NOMO-1 treated with dmso at 0.1 percent for 144 hours (cell line): ENCODE data around the gene CLK2.
"Not testable (repeated sequence)": the region's sequence is repeated elsewhere in the genome, so short reads cannot be mapped to it uniquely, and the experiment has no call there.

Source experiments
- DNase-seq: peaks from one replicate; lab custom pipeline; 2025; ENCODE audit not compliant: unreplicated experiment; lab: John Stamatoyannopoulos, UW

The CLK2 gene

DNA sequence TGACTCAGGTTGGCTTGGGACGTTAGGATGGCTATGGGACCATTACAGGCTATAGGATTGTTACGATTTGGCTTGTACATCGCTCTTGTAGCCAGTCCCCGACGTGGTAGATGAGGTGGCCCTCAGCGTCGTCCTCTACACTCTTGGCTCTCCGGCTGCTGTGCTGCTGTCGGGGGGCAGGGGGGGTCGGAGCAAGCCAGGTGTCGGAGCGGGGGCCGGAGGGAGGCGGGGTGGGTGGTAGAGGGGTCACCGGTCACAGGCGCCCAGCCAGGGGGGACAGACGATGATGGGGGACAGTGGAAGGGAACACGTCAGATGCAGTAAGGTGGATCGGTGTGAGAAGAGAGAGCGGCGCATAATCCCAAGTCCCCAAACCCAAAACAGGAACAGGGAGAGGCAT, 4.7 kb downstream of the CLK2 start:
- DNase-seq, result no peak

GRCh38 chr1:155267373-155267772, 5.9 kb downstream of the CLK2 start:
- DNase-seq, result no peak

DNA sequence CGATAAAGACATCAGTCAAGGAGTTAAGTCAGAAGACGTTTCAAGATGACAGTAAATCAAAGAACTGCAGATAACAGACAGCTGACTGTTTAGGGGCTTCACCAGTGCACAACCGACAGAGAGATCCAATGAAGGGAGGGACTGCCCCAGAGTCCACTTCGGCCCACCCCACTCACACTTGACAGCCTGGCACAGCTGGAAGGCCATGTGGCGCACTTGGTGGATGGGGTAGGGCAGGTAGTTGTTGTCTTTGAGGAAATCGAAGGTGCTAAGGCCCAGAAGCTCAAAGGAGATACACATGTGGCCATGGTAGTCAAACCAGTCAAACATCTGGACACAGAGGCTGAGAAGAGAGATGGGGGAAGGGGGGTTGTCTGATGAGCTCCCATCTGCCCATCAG, 6.8 kb downstream of the CLK2 start:
- no peak for DNase-seq

DNA sequence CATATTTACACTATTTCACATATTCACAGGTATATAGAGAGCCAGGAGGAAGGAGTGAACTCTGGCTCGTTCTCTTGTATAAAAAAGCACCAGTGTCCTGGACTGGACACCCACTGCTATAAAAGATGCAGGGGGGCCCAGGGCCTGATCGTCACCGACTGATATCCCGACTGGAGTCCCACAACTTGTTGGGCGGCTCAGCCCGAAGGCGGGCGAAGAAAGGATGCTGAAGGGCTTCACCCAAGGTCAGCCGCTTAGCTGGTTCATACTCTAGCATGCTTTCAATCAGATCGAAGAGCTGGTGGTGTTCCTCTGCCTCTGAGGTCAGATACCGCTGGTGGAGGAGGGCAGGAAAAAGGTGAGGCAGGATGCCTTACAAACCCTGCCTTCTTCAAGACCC, 10.2 kb downstream of the CLK2 start:
- no peak for DNase-seq

GRCh38 chr1:155261852-155262673, 11.2 kb downstream of the CLK2 start, which contains the start of gene SCAMP3:
SCAMP3 (minus strand) TSS chr1:155262360; CDS start chr1:155262151, 209 bp downstream.
- DNase-seq, result peak; percentile 92

- DNase-seq, result no peak
Measured at GRCh38 chr1:155261493-155261851, 11.8 kb downstream of the CLK2 start.

DNA sequence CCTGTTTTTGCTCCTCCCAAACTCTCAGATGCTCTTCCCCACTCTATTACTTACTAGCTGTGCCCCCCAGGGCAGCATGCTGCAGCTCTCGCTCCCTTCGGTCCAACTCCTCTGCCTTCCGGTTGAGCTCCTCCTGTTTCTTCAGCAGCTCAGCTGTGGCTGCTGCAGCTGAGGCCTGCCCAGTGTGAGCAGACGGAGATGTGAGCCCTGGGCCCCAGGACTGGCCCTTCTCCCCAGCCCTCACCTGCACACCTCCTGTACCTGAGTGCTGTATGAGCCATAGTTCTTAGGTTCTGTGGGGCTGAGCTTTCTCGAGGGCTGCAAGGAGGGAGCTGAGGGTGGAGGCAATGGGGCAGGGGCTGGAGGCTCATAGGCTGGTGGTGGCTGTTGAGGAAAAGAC, 13.0 kb downstream of the CLK2 start:
- no peak for DNase-seq

- no peak for DNase-seq
Measured at GRCh38 chr1:155256058-155256852, 17.0 kb downstream of the CLK2 start.

DNA sequence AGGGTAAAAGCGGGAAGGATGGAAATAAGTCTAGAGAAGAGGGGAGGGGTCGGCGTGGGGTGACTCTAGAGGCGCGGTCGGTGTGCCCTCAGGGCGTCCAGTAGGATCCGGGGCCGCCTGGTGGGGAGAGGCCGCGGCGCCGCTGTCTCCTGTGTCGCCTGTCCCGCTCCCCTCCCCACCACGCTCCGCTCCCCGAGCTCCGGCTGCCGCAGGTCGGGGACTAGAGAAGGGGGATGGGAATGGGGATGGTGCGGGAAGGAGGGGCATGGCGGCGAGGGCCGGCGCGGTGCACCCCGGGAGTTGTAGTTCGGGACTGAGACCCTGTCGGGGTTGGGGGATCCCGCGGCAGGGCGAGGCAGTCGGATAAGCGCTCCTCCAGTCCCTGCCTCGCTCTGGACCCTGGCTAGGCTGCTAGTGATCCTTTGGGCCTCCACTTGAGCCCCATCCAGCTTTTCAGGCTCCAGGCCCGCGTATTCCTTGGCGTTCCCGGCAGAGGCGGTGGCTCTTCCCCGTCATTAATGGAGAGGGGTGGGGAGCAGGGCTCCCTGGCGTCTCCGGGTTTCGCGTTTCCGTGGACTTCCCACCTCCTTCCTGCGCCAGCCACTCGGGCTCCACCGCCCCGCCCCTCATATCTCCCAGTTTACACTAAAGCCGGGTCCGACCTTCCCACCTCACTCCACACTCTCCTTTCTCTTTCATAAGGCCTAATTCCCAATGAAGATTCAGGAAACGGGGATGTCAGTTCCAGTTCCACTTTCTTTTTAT, 17.9 kb downstream of the CLK2 start, which contains the start of gene ENTREP3:
ENTREP3 (minus strand) TSS at position 241 of the 765 bp plus-strand sequence. CDS start 606 bp downstream, outside the sequence.
- peak; percentile 51 for DNase-seq

DNA sequence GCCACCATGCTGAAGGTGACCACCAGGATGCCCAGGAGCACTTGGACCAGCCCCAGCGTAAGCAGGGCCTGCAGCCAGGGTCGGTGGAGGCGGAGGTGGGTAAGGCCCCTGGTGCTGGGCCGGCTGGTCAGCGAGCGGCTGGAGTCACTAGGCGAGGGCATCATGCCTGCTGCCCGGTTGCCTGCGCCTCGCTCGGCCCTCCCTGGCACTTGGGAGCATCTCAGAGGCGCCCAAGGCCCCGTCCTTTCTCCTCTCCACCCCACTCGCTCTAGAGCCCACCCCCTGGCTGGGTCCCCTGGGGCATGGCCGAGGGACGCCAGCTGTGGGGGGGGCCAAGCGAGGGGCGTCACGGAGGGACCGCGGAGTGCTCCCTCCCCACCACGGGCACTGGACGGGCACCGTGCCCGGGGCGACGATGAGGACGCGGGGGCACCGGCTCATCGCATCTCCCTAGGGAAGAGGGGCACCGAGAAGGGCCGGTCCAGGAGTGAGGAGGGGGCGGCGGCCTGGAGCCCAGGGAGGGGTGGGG, 18.5 kb downstream of the CLK2 start:
- DNase-seq, result no peak

GRCh38 chr1:155254228-155254713, 19.0 kb downstream of the CLK2 start:
- DNase-seq, result no peak

DNA sequence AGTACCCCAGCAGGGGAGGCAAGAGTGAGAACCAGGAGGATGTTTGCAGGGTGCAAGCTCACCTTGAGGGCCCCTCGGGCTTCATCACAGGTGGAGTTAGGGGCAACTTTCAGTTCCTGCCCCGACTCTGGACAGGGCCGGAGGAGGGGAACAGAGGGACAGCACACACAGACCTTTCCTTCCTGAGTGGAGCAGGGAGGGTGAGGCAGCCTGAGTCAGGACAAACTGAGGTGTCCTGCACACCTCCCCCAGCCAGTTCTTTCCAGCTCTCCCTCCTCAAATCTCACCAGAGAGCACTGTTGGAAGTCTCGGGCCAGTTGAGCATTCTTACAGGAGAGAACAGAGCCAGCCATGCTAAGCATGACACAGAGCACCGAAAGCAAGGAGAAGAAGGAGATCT, 19.5 kb downstream of the CLK2 start:
- no peak for DNase-seq

DNA sequence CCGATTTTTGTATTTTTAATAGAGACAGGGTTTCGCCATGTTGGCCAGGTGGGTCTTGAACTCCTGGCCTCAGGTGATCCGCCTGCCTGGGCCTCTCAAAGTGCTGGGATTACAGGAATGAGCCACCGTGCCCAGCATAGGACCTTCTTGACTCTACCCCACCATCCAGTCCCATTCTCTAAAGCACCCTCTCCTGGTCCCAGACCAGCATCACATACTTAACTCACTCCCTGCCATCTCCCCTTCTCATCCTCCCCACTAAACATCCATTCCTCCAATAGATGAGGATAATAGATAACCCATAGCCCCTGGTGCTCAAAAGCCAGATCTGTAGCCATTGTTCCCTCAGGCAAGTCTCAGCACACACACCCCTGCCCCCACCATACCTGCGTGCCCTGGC, 20.1 kb downstream of the CLK2 start:
- no peak for DNase-seq

- no peak for DNase-seq
Measured at GRCh38 chr1:155251566-155251965, 21.7 kb downstream of the CLK2 start.

DNA sequence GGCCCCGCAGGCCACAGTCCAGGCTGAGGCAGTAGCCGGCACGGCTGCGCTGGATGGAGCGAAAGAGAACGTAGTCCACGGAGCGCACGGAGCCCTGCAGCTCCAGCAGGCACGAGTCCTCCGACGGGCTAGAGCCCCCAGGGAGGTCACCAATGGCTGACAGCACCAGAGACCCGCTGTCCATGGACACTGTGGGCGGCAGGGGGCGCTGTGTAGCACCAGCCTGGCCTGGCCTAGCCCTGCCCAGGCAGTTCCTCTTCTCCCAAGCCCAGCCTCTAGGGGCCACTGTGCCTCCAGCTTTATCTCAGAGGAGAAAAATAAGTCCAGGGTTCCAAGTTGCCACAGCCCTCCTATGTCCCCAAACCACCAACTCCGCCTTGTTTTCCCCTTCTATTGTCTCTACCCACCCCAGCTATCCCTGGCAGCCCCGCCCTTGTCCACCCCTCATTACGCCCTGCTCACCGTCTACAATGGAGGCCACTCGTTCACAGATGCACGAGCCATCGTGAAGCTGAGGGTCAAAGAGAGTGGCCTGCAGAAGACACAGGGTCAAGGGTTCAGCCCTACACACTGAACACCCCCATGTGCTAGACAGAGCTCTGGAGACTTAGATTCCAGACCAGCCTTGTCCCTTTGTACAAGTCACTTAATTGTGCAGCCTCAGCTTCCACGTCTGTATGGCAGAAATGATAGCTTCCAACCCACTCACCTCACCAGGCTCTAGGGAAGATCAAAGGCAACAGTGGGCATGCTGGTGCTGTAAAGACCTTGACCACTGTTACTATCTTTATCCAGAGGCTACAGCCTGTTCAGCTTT, 22.5 kb downstream of the CLK2 start:
- DNase-seq, result peak; percentile 89

DNA sequence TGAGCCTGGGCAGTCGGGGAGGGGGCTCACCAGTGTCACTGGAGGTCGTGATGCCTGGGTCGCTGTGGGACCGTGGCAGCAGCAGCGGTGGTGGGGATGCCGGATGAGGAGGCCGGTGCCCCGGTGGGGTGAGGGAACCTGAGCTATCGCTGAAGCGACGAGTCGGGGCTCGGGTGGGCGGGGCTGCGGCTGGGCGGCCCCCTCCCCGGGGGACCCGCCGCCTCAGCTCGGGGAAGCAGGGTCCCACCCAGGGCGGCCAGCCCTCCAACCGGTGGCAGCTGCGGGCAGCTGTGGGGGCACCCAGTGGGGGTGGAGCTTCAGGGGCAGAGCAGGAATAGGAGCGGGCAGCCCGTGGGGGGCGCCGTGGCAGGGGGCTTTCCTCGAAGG, 23.1 kb downstream of the CLK2 start:
- no peak for DNase-seq

- DNase-seq, result no peak
Measured at GRCh38 chr1:155247667-155248553, 25.4 kb downstream of the CLK2 start.

- not testable (repeated sequence) for DNase-seq
Measured at GRCh38 chr1:155246796-155247195, 26.5 kb downstream of the CLK2 start.

- no peak for DNase-seq
Measured at GRCh38 chr1:155245163-155245524, 28.2 kb downstream of the CLK2 start.
